NCI-H2227 treated with DMSO at 0.1 percent for 48 hours (cell line): ENCODE results near the gene G0S2.

Source experiments
- DNase-seq: peaks from one replicate; lab custom pipeline; 2025; lab: John Stamatoyannopoulos, UW

Gene G0S2

DNA sequence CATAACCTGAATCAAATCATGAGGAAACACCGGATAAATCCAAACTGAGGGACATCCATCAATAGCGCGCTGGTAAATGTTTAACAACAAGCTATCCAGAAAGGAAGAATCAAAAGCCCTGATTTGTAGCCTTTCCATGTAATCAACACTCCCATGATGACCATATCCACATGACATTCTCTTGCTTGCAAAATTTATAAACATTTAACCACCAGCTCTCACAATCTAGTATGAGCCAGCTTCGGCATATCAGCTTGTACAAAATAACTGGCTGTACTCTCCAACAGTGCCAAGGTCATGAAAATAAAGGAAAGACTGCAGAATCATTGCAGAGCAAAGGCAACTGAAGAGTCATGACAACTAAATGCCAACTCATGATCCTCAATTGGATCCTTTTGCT lies 45.1 kb downstream of the G0S2 start:
- DNase-seq, result no peak

DNA sequence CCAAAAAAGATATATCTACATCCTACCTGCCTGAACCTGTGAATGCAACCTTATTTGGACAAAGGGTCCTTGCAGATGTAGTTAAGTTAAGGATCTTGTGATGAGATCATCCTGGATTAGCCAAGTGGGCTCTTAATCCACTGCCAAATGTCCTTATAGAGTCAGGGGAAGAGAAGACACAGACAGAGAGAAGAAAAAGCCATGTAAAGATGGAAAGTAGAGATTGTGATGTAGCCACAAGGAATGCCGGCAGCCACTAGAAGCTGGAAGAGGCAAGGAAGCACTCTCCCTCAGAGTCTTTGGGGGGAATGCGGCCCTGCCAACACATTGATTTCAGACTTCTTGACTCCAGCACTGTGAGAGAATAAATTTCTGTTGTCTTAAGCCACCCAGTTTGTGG lies 45.6 kb downstream of the G0S2 start:
- DNase-seq, result no peak

DNA sequence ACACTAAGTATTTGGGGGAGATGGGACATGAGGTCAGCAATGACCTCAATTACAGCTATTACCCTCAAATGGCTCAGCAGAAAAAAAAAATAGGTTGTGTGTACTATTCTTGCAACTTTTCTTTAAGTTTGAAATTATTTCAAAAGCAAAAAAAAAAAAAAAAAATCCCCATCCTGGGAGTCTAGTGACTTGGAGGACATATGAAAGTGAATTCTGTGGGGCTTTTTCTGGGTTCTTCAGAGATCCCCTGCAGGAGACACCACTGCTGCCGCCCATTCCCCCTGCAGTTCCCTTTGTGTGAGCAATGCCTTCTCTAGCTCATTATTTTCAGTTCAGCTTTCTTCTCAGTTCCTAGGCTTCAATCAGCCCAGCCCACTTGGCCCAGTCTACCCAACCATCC lies 46.1 kb downstream of the G0S2 start:
- DNase-seq, result no peak

DNA sequence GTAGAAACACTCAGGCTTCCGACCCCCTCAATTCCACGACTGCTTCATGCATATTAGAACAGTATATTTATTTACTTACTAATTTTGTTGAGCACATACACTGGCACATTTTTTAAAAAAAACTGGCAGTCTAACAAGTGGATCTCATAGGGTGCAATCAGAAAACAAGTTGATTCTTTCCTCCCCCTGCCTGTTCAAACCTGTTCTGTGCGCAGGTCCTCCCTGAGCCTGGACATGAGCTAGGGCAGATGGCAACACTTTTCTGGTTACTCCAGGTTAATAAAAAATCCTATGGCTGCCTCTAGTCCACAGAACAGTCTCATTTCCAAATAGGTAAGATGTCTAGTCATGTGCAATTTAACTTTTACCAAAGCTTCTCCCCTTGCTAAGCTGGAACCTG lies 48.1 kb downstream of the G0S2 start:
- no peak for DNase-seq

DNA sequence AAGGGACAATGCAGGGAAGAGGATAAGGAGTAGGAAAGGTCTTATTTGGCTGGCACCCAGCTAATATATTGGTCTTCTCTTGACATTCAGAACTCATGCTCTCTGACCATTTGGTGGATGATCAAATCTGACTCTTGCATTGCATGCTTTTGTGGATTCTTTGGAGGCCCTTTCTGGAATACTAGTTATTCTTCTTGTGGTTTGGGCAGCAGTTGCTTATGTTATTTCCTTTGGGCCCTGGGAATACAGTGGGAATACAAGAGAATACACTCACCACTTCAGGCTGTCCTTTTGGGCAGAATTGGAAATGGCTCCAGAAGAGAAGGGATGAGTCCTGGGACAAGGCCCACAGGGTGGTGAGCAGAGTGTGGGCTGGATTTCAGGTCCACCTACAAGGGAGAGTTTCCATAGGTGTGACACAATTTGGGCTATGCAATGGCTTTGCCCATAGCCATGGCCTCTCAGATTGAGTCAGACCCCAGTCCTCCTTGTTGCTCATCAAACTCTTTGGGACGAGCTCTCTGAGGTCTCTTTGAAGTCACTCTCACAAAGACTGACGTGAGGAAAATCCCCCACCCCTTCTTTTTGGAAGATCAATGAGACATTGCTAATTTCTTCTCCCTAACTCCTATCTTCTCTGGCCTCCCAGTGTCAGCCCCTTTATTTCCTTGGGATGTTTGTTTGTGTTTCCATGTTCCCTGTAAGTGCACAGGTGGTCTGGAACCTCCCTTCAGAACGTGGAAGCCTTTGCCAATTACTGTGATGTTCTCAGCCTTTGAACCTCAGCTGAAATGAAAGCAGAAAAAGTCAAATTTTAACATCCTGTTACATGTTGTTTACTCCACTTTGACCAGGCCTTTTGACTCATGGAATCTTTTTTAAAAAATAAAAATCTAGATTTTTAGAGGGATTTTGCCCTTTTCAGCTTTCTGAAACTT lies 48.8 kb downstream of the G0S2 start:
- no peak for DNase-seq
